Mucosa of descending colon (tissue), 3 donors: ENCODE data around the gene PCNA. TPM values are rescaled to one million over a fixed set of nuclear protein-coding genes. Genes with fewer than 3 reads are reported as not detected.
"Not testable (repeated sequence)": the region's sequence is repeated elsewhere in the genome, so short reads cannot be mapped to it uniquely, and the experiment has no call there.

Experiments used
- ATAC-seq: fragments of 200-7000 bp; cut with Tn5 transposase; one replicate; pipeline ENCODE4 v1.9.1; 2020; ENCODE audit warnings: mild to moderate bottlenecking, moderate library complexity
- DNase-seq, 3 donors: peaks; one replicate each; pipeline ENCODE4 v3.0.0-alpha.2; 2020
- H3K36me3 ChIP-seq: fragments of 200-600 bp; one replicate; pipeline ENCODE4 v1.8.0; 2021; ENCODE audit warnings: low read depth, mild to moderate bottlenecking
- H3K4me1 ChIP-seq: fragments of 200-600 bp; one replicate; pipeline ENCODE4 v1.8.0; 2021; ENCODE audit warnings: low read depth, mild to moderate bottlenecking
- H3K4me3 ChIP-seq: fragments of 200-600 bp; one replicate; pipeline ENCODE4 v1.8.0; 2021; ENCODE audit warnings: mild to moderate bottlenecking
- H3K9me3 ChIP-seq: fragments of 200-600 bp; one replicate; pipeline ENCODE4 v1.8.0; 2021; ENCODE audit warnings: mild to moderate bottlenecking
- CTCF ChIP-seq: fragments of 200-600 bp; IDR thresholded peaks from one replicate; pipeline ENCODE4 v1.8.0; 2022; ENCODE audit warnings: antibody characterized with exemption, mild to moderate bottlenecking
- intact Hi-C, 2 donors: fragments of 100-400 bp; cut with DNase I in 1 of 2; cut with micrococcal nuclease in 1 of 2; formaldehyde crosslinking; loops; one replicate each; pipeline versions ENCODE4 v1.11.0 to v1.11.1; 2022; cut with DNase I, micrococcal nuclease
- total RNA-seq, 3 donors: library from RNA; stranded (reverse); fragmentation: NEBNext Ultra II Directional in 2 of 3; extraction: Animal tissue kit (Norgen Biotek cat#: 25700) in 2 of 3; gene quantifications; one replicate each; pipeline versions ENCODE4 v1.2.1 to v1.2.4, GENCODE V29; 2021 to 2023
- donor health status: DM: no; HTN: no; CAD: no; lungs with moderate emphysema.
- donor health status: DM: no; HTN: no; CAD: no.
- donor health status: DM: no; HTN: yes; CAD: no.

Gene PCNA
- total RNA-seq, 3 donors from 2014 or later, result 43.4 to 91.1 (median 48.7) TPM

- Histone ChIP-seq H3K4me3 (no peak overlapping the region), H3K4me1 (peaks cover 7% of the 10 kb centered on the region), H3K9me3 (no peaks in the 10 kb centered on the region), H3K36me3 (no peaks in the 10 kb centered on the region)
- intact Hi-C loops, result no loop called here
- TF ChIP-seq CTCF, result no peak
- ATAC-seq, result no peak
- DNase-seq, result no peak
Observed at GRCh38 chr20:5109276-5109675, 10.5 kb downstream of the PCNA start.

GRCh38 chr20:5104479-5104878 is 15.3 kb downstream of the PCNA start:
- intact Hi-C loops, result no loop called here
- no peaks in the 10 kb centered on the region for H3K36me3 ChIP-seq
- no peak for DNase-seq
- H3K4me3 ChIP-seq, result no peak overlapping the region
- H3K4me1 ChIP-seq, result no peaks in the 10 kb centered on the region
- no peak for ATAC-seq
- TF ChIP-seq CTCF, result no peak
- no peaks in the 10 kb centered on the region for H3K9me3 ChIP-seq

GRCh38 chr20:5100684-5101347 is 18.9 kb downstream of the PCNA start:
- DNase-seq, result peak; percentile 70 to 89 (median 81)
- no peaks in the 10 kb centered on the region for H3K4me1 ChIP-seq
- H3K4me3 ChIP-seq, result no peak overlapping the region
- no peaks in the 10 kb centered on the region for H3K9me3 ChIP-seq
- intact Hi-C loops, result loop anchor here in 1 of 2 donors (2.0 kb wide), 1 partner anchor 44 kb away; no protein-coding TSS in a partner anchor
- H3K36me3 ChIP-seq, result no peaks in the 10 kb centered on the region
- TF ChIP-seq CTCF, result peak; percentile 67
- peak; percentile 93 for ATAC-seq

GRCh38 chr20:5099909-5100308 is 19.8 kb downstream of the PCNA start:
- not testable (repeated sequence) for H3K4me3 ChIP-seq, H3K36me3 ChIP-seq, H3K4me1 ChIP-seq, H3K9me3 ChIP-seq, ATAC-seq, DNase-seq
- intact Hi-C loops, result loop anchor here in 1 of 2 donors (2.0 kb wide), 1 partner anchor 43 kb away; no protein-coding TSS in a partner anchor

- H3K4me1 ChIP-seq, H3K36me3 ChIP-seq, DNase-seq, H3K9me3 ChIP-seq, H3K4me3 ChIP-seq, intact Hi-C loops, ATAC-seq: not testable (repeated sequence)
Observed at GRCh38 chr20:5099009-5099408, 20.7 kb downstream of the PCNA start.

- intact Hi-C loops, result no loop called here
- no peak for TF ChIP-seq CTCF
- ATAC-seq, result no peak
- H3K4me1 ChIP-seq, result peaks cover 2% of the 10 kb centered on the region
- no peaks in the 10 kb centered on the region for H3K9me3 ChIP-seq
- DNase-seq, result no peak
- H3K36me3 ChIP-seq, result no peaks in the 10 kb centered on the region
- no peak overlapping the region for H3K4me3 ChIP-seq
Observed at GRCh38 chr20:5096463-5096862, 23.3 kb downstream of the PCNA start.

GRCh38 chr20:5095931-5096330 is 23.8 kb downstream of the PCNA start:
- DNase-seq (no peak), ATAC-seq (no peak)
- no peaks in the 10 kb centered on the region for H3K36me3 ChIP-seq
- H3K4me1 ChIP-seq, result peaks cover 4% of the 10 kb centered on the region
- no peak for TF ChIP-seq CTCF
- no peaks in the 10 kb centered on the region for H3K9me3 ChIP-seq
- intact Hi-C loops, result no loop called here
- H3K4me3 ChIP-seq, result no peak overlapping the region
